CD1c-positive myeloid dendritic cell (primary cell): ENCODE results near the gene GFAP.
"Not testable (repeated sequence)": the region's sequence is repeated elsewhere in the genome, so short reads cannot be mapped to it uniquely, and the experiment has no call there.

Experiments used
- DNase-seq: peaks from one replicate; pipeline ENCODE4 v3.0.0-alpha.2; 2016; ENCODE audit errors: extremely low spot score

GFAP gene

GRCh38 chr17:44915321-44915726 lies at the start of gene GFAP:
Gene GFAP (minus strand): TSS chr17:44915500. CDS start chr17:44915486, 14 bp downstream.
- DNase-seq: no peak

- DNase-seq: no peak
Observed at GRCh38 chr17:44961921-44962350, 46.6 kb upstream of the GFAP start.

- DNase-seq: no peak
Observed at GRCh38 chr17:44960691-44961090, 45.4 kb upstream of the GFAP start.

- DNase-seq: peak; percentile 5
Observed at GRCh38 chr17:44959821-44960531, 44.7 kb upstream of the GFAP start.

- DNase-seq: no peak
Observed at GRCh38 chr17:44956998-44957981, 42.0 kb upstream of the GFAP start.

- DNase-seq: no peak
Observed at GRCh38 chr17:44955674-44956425, 40.5 kb upstream of the GFAP start.

- no peak for DNase-seq
Observed at GRCh38 chr17:44952946-44953475, 37.7 kb upstream of the GFAP start.

GRCh38 chr17:44948315-44948795 lies 33.1 kb upstream of the GFAP start:
- DNase-seq: no peak

GRCh38 chr17:44947461-44948314 lies 32.4 kb upstream of the GFAP start, which contains the start of gene KIF18B:
Gene KIF18B (minus strand): TSS chr17:44947773. CDS start chr17:44936344, 11,429 bp downstream.
- DNase-seq: peak; percentile 94

- DNase-seq: not testable (repeated sequence)
Observed at GRCh38 chr17:44945652-44946051, 30.4 kb upstream of the GFAP start.

GRCh38 chr17:44942456-44942855 lies 27.2 kb upstream of the GFAP start:
- DNase-seq: no peak

- no peak for DNase-seq
Observed at GRCh38 chr17:44941712-44942331, 26.5 kb upstream of the GFAP start.

- DNase-seq: no peak
Observed at GRCh38 chr17:44940768-44941167, 25.5 kb upstream of the GFAP start.

- no peak for DNase-seq
Observed at GRCh38 chr17:44940317-44940716, 25.0 kb upstream of the GFAP start.

GRCh38 chr17:44935116-44935515 lies 19.8 kb upstream of the GFAP start:
- DNase-seq: no peak

GRCh38 chr17:44934745-44935105 lies 19.4 kb upstream of the GFAP start:
- no peak for DNase-seq

GRCh38 chr17:44933824-44934744 lies 18.8 kb upstream of the GFAP start:
- no peak for DNase-seq

GRCh38 chr17:44932787-44933097 lies 17.4 kb upstream of the GFAP start:
- no peak for DNase-seq

GRCh38 chr17:44932096-44932786 lies 16.9 kb upstream of the GFAP start:
- DNase-seq: no peak
